ENCODE measurements around the gene RUNX2. TPM values are rescaled to one million over a fixed set of nuclear protein-coding genes. Genes with fewer than 3 reads are reported as not detected.

The RUNX2 gene
- total and polyA plus RNA-seq, 12 donors: 0.20 to 3.0 (median 1.6) TPM

DNA sequence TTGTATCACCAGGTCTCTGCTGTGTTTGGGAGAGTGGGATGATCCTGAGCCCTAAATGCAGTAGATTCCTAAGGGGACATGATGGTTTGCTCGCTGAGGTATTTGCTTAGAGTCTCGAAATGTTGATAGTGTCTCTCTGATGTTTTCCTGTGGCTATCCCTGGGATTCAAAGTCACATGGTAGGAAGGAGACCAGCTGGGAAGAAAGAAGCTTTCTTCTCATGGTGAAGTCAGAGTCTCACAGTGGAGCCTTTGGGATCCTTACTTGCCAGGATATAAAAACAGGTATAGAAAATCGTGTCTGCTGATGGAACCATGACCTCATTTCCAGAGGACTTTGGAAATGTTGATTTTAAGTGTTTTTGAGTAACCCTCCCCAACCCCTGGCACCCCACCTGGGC, 308.9 kb downstream of the RUNX2 start:
- no peak overlapping the region for H3K27ac ChIP-seq
- peaks cover 0 to 4% (median 0%) of the 10 kb centered on the region in 7 donors for H3K27me3 ChIP-seq
- H3K36me3 ChIP-seq: no peaks in the 10 kb centered on the region
- H3K9me3 ChIP-seq: no peaks in the 10 kb centered on the region
- TF ChIP-seq, protein P1, sequence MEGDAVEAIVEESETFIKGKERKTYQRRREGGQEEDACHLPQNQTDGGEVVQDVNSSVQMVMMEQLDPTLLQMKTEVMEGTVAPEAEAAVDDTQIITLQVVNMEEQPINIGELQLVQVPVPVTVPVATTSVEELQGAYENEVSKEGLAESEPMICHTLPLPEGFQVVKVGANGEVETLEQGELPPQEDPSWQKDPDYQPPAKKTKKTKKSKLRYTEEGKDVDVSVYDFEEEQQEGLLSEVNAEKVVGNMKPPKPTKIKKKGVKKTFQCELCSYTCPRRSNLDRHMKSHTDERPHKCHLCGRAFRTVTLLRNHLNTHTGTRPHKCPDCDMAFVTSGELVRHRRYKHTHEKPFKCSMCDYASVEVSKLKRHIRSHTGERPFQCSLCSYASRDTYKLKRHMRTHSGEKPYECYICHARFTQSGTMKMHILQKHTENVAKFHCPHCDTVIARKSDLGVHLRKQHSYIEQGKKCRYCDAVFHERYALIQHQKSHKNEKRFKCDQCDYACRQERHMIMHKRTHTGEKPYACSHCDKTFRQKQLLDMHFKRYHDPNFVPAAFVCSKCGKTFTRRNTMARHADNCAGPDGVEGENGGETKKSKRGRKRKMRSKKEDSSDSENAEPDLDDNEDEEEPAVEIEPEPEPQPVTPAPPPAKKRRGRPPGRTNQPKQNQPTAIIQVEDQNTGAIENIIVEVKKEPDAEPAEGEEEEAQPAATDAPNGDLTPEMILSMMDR (IDR thresholded peaks at IDR 0.05): no peak
- intact Hi-C loops (cut with DNase I): no loop called here
- ATAC-seq: no peak
- no peak for DNase-seq
- H3K4me1 ChIP-seq: no peaks in the 10 kb centered on the region
- no peak overlapping the region for H3K4me3 ChIP-seq
- WGBS, 2 donors: 75 to 80% methylated on average over 3 of the region's 3 CpGs

DNA sequence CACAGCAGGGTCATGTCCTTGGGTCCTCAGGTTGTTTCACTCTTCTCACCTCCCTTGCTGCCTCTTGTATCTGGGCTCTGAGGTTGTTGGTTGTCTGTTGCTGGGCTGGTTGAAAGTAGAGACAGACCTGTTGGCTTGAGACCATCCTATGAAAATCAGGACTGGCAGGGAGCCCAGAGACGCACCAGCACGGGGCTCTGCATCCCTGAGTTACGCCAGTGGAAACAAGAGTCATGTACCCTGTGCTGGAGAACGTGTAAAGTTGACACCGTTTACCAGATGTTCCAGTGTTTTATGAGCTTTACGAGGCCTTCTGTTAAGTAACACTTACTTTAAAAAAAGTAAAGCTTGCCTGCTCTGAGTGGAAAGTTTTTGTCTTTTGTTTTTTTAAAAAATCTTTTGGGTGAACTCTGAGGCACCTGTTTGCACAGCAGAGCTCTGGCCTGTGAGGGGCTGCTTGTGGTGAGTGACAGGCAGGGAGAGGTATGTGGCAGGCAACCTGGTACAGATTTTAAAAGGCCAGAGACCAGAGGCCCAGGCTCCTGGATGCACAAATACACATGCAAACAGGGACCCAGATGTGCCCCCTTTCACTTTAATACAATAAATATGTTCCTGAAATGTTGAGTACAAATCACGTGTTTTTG, 309.6 kb downstream of the RUNX2 start:
- Histone ChIP-seq H3K27me3 (peaks cover 0 to 4% (median 0%) of the 10 kb centered on the region in 7 donors), H3K9me3 (no peaks in the 10 kb centered on the region), H3K4me1 (no peaks in the 10 kb centered on the region), H3K36me3 (no peaks in the 10 kb centered on the region), H3K4me3 (no peak overlapping the region), H3K27ac (no peak overlapping the region)
- 72 to 74% methylated on average over 7 of the region's 7 CpGs for WGBS, 2 donors
- ATAC-seq (no peak), DNase-seq (no peak)
- intact Hi-C loops (cut with DNase I): no loop called here
- TF ChIP-seq, protein P1 (IDR thresholded peaks at IDR 0.05): no peak

DNA sequence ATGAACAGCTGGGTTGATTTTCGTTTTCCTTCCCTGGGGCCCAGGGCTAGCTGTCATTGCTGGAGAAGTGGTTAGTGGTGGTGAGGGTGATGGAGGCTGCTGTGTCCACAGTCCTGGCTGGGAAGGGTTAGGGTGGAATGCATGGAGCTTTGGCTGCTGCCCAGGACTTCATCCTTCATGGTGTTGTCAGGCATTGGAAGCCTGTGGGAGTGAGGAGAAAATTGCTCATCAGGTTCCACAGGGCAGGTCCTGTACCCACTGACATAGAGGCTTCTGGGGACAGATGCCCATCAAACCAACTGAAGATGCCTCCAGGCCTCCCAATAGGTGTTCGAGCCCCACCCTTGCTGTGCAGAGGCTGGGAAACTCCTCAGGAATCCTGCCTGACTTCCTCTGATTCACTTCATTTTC, 312.0 kb downstream of the RUNX2 start:
- 73 to 84% methylated on average over 2 of the region's 2 CpGs for WGBS, 2 donors
- no peaks in the 10 kb centered on the region for H3K4me1 ChIP-seq
- TF ChIP-seq, protein P1 (IDR thresholded peaks at IDR 0.05): no peak
- H3K27ac ChIP-seq: no peak overlapping the region
- no peak for DNase-seq
- intact Hi-C loops (cut with DNase I): no loop called here
- H3K4me3 ChIP-seq: no peak overlapping the region
- no peaks in the 10 kb centered on the region for H3K36me3 ChIP-seq
- no peak for ATAC-seq
- peaks cover 0 to 21% (median 15%) of the 10 kb centered on the region in 7 donors for H3K27me3 ChIP-seq
- no peaks in the 10 kb centered on the region for H3K9me3 ChIP-seq

DNA sequence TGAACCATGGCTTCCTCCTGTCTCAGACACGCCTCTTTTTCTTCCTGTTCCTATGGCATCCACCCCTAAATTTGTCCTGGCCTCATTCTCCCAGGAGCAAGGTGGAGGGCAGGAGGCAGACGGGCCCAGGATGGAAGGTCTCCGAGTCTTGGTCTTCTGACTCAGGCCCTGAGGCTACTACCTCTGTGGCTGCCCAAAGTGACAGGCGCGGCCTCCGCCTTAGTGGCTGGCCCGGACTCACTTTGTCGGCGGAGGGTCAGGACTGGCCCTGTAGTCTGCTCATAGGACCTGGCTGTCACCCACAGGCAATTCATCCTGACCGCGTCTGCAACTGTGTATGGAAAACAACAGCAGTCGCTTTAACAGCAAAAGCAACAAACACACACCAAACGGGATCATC, 312.7 kb downstream of the RUNX2 start:
- Histone ChIP-seq H3K4me1 (no peaks in the 10 kb centered on the region), H3K9me3 (no peaks in the 10 kb centered on the region), H3K27ac (no peak overlapping the region), H3K4me3 (no peak overlapping the region), H3K36me3 (no peaks in the 10 kb centered on the region), H3K27me3 (peaks cover 0 to 21% (median 14%) of the 10 kb centered on the region in 7 donors)
- ATAC-seq: no peak
- WGBS, 2 donors: 92 to 97% methylated on average over 13 of the region's 13 CpGs
- intact Hi-C loops (cut with DNase I): no loop called here
- TF ChIP-seq, protein P1 (IDR thresholded peaks at IDR 0.05): no peak
- no peak for DNase-seq
